Parathyroid adenoma (tissue), 2 donors: Measurements from ENCODE around the gene BMP8A.

Experiments used
- H2AFZ ChIP-seq: fragments of 300-600 bp; sonication (generic); one replicate; pipeline ENCODE4 v1.7.0; 2017; ENCODE audit warnings: antibody characterized with exemption, mild to moderate bottlenecking
- H3K27ac ChIP-seq: fragments of 300-600 bp; sonication (generic); one replicate; pipeline ENCODE4 v1.7.0; 2017
- H3K27me3 ChIP-seq: fragments of 300-600 bp; sonication (generic); one replicate; pipeline ENCODE4 v1.7.0; 2017; ENCODE audit warnings: low read length; ENCODE audit not compliant: control insufficient read depth, insufficient read depth
- H3K36me3 ChIP-seq: fragments of 300-600 bp; sonication (generic); one replicate; pipeline ENCODE4 v1.7.0; 2017; ENCODE audit warnings: low read length; ENCODE audit not compliant: control insufficient read depth, insufficient read depth
- H3K4me1 ChIP-seq: fragments of 300-600 bp; sonication (generic); one replicate; pipeline ENCODE4 v1.7.0; 2017; ENCODE audit warnings: control low read depth
- H3K4me2 ChIP-seq: fragments of 300-600 bp; sonication (generic); one replicate; pipeline ENCODE4 v1.7.0; 2017; ENCODE audit warnings: low read length
- H3K4me3 ChIP-seq: fragments of 300-600 bp; sonication (generic); one replicate; pipeline ENCODE4 v1.7.0; 2017; ENCODE audit warnings: low read depth, low read length
- H3K79me2 ChIP-seq: fragments of 300-600 bp; sonication (generic); one replicate; pipeline ENCODE4 v1.7.0; 2017; ENCODE audit warnings: control low read depth
- H3K9ac ChIP-seq: fragments of 300-600 bp; sonication (generic); one replicate; pipeline ENCODE4 v1.7.0; 2017; ENCODE audit warnings: mild to moderate bottlenecking
- H3K9me3 ChIP-seq: fragments of 300-600 bp; sonication (generic); one replicate; pipeline ENCODE4 v1.7.0; 2017; ENCODE audit warnings: low read length; ENCODE audit not compliant: control insufficient read depth
- TF ChIP-seq, protein P1 (sequence below): fragments of 300-600 bp; sonication (generic); IDR thresholded peaks from one replicate; pipeline ENCODE4 v1.7.0; 2017; ENCODE audit warnings: antibody characterized with exemption, mild to moderate bottlenecking
- donor health status: primary hyperparathyroidism.

Gene BMP8A

DNA sequence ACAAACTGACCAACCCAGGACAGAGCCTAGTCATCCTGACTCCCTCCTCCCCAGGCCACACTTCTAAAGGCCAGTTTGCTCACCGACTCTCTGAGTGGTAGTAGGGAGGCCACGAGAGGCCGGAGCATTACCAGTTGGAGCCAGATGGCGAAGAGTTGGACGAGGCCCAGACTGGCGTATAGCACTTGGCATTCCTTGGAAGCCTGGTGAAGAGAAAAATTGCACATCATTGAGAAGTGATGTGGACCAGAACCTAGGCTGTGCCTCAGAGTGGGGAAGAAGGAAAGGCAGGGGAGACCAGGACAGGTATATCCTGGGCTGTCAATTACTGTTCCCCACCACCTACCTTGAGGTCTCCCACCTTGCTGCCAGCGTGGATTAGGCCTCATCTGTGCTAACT is 72.9 kb downstream of the BMP8A start:
- H3K36me3 ChIP-seq, result no peaks in the 10 kb centered on the region
- H3K4me1 ChIP-seq, result no peaks in the 10 kb centered on the region

DNA sequence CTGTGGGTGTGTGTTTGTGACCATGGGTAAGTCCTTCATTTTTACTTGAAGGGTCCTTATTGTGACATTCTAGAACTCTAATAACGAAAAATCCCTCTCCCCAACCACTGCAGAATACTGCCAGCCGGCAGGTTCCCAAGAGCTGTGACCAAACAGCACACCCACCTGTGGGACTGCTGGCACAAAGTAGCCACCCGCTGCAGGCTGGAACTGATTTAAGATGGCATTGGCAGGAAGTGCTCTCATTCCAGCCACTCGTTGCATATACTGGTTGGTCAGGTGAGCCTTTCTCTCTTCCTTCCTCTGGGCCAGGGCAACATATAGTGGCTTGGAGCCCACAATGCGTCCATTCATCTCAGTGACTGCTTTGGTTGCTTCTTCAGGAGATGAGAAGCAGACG is 73.5 kb downstream of the BMP8A start:
- no peaks in the 10 kb centered on the region for H3K27me3 ChIP-seq
- H3K79me2 ChIP-seq, result no peaks in the 10 kb centered on the region
- no peaks in the 10 kb centered on the region for H3K4me1 ChIP-seq
- no peak overlapping the region for H2AFZ ChIP-seq
- TF ChIP-seq, protein P1, sequence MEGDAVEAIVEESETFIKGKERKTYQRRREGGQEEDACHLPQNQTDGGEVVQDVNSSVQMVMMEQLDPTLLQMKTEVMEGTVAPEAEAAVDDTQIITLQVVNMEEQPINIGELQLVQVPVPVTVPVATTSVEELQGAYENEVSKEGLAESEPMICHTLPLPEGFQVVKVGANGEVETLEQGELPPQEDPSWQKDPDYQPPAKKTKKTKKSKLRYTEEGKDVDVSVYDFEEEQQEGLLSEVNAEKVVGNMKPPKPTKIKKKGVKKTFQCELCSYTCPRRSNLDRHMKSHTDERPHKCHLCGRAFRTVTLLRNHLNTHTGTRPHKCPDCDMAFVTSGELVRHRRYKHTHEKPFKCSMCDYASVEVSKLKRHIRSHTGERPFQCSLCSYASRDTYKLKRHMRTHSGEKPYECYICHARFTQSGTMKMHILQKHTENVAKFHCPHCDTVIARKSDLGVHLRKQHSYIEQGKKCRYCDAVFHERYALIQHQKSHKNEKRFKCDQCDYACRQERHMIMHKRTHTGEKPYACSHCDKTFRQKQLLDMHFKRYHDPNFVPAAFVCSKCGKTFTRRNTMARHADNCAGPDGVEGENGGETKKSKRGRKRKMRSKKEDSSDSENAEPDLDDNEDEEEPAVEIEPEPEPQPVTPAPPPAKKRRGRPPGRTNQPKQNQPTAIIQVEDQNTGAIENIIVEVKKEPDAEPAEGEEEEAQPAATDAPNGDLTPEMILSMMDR, result no peak
- H3K9ac ChIP-seq, result no peak overlapping the region
- H3K4me3 ChIP-seq, result no peak overlapping the region
- H3K36me3 ChIP-seq, result no peaks in the 10 kb centered on the region
- H3K4me2 ChIP-seq, result no peak overlapping the region
- H3K27ac ChIP-seq, result no peak overlapping the region
- no peaks in the 10 kb centered on the region for H3K9me3 ChIP-seq

More for the DNA sequence above, 72.9 kb downstream of the BMP8A start:
- Histone ChIP-seq H3K9ac (no peak overlapping the region), H3K4me2 (no peak overlapping the region), H3K27ac (no peak overlapping the region), H2AFZ (no peak overlapping the region), H3K9me3 (no peaks in the 10 kb centered on the region), H3K79me2 (no peaks in the 10 kb centered on the region), H3K4me3 (no peak overlapping the region), H3K27me3 (no peaks in the 10 kb centered on the region)
- TF ChIP-seq, protein P1, result no peak

DNA sequence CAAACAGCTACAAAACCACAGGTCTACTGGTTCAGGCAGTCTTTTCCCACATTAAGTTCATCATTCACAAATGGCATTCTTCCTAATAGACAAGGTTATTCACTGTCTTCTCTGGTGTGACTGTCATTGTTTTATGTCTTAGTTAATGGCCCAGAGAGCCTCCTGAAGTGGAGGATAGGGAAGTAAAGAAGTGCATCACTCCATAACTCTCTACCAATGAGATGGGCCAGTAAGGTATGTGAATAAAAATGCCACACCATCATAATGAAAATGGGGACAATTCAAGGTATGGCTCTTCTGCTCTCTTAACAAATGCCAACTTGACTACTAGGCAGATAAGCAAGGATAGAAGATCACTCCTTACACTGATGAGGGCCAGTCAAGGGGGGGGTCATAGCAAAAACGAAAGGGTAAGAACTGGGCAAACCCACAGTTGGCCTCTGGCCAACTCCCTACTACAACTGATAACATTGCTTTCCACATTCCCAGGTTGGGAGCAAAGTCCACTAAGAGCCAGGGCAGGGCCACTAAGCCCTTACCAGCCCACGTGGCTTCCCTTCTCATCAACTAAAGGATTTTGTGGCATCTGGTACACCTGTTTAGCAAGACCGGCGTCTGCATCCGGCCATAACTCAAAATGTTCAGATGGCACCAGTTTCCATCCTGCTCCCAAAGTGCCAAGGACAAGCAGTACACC is 75.2 kb downstream of the BMP8A start:
- no peaks in the 10 kb centered on the region for H3K79me2 ChIP-seq
- H3K36me3 ChIP-seq, result no peaks in the 10 kb centered on the region
- no peak overlapping the region for H3K4me3 ChIP-seq
- H3K27me3 ChIP-seq, result no peaks in the 10 kb centered on the region
- H3K9me3 ChIP-seq, result no peaks in the 10 kb centered on the region
- TF ChIP-seq, protein P1, result no peak
- H2AFZ ChIP-seq, result no peak overlapping the region
- no peak overlapping the region for H3K9ac ChIP-seq
- no peak overlapping the region for H3K4me2 ChIP-seq
- H3K27ac ChIP-seq, result no peak overlapping the region
- no peaks in the 10 kb centered on the region for H3K4me1 ChIP-seq

DNA sequence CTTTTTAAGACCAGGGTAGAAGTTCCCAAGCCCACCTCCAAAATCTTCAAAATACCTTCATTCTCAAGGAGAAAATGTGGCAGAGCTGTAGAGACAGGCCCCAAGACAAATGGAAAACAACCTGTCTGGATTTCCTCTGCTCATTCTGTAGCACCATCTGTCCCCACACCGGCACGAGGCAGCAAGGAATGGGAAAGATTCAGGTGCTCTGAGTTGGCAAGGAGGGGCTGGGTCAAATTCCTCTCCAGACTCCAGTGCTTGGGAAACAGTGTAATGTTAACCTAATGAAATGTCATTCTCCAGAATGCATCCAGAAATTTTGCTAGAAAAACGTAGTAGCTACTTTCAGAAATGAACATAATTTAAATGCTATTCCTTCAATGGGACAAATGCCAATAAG is 75.9 kb downstream of the BMP8A start:
- H3K27me3 ChIP-seq, result no peaks in the 10 kb centered on the region
- H3K27ac ChIP-seq, result no peak overlapping the region
- no peak overlapping the region for H3K9ac ChIP-seq
- H3K4me1 ChIP-seq, result no peaks in the 10 kb centered on the region
- H3K9me3 ChIP-seq, result no peaks in the 10 kb centered on the region
- no peak overlapping the region for H2AFZ ChIP-seq
- H3K4me3 ChIP-seq, result no peak overlapping the region
- TF ChIP-seq, protein P1, result no peak
- no peak overlapping the region for H3K4me2 ChIP-seq
- no peaks in the 10 kb centered on the region for H3K36me3 ChIP-seq
- no peaks in the 10 kb centered on the region for H3K79me2 ChIP-seq

DNA sequence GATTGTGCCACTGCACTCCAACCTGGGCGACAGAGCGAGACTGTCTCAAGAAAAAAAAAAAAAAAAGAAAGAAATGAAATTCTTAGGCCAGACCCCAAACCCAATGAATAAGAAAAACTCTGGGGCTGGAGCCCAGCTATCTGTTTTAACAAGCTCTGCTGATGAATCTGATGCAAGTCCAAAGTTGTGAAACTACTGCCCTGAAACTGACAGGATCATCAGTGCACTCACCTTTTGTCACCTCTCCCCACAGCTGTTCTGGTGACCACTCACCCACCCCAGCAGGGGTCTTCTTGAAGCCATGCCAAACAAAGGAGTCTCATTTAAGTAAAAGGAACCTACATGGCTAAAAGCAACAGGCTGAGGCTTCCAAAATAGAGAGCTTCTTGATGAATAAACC is 76.8 kb downstream of the BMP8A start:
- no peaks in the 10 kb centered on the region for H3K4me1 ChIP-seq
- no peak overlapping the region for H3K4me3 ChIP-seq
- H3K9me3 ChIP-seq, result no peaks in the 10 kb centered on the region
- no peaks in the 10 kb centered on the region for H3K79me2 ChIP-seq
- no peaks in the 10 kb centered on the region for H3K27me3 ChIP-seq
- TF ChIP-seq, protein P1, result no peak
- no peak overlapping the region for H3K9ac ChIP-seq
- H3K4me2 ChIP-seq, result no peak overlapping the region
- H3K36me3 ChIP-seq, result no peaks in the 10 kb centered on the region
- H3K27ac ChIP-seq, result no peak overlapping the region
- no peak overlapping the region for H2AFZ ChIP-seq
